Stimulated activated CD4-positive, alpha-beta T cell treated with anti-CD3 and anti-CD28 coated beads, Interleukin-15, amount 100 ng/mL, for 1 hour (primary cell): ENCODE measurements around the gene SMAD5.

Experiments used
- DNase-seq, 2 donors: peaks; one replicate each; pipeline ENCODE4 v3.0.0-alpha.2; 2020; ENCODE audit warnings: low read depth in 1 of 2, low spot score in 1 of 2

The SMAD5 gene

DNA sequence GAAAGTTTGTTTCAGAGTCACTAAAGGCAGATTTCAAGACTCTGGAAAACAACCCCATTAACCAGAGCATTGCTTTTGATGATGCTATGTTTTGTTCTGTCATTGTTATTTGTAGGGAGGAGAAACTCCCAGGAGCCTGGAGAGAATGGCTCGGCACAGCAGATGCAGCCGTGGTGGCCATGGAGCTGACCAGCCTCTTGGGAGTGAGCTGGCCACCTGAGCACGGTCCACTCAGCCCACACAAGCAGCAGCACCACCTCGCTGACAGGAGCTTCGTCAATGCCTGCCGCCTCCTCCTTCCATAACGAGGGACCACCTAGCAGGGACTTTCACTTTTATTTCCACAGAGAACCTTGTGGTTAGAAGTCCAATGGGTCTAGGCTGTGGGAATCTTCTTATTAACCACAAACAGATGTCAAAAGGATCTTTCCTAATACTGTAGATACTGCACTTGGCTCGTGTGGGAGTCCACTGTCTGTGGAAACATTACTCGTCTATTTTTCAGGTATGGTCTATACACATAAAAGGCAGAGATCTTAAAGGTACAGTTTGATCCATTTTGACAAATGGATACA is 81.4 kb downstream of the SMAD5 start:
- no peak for DNase-seq

DNA sequence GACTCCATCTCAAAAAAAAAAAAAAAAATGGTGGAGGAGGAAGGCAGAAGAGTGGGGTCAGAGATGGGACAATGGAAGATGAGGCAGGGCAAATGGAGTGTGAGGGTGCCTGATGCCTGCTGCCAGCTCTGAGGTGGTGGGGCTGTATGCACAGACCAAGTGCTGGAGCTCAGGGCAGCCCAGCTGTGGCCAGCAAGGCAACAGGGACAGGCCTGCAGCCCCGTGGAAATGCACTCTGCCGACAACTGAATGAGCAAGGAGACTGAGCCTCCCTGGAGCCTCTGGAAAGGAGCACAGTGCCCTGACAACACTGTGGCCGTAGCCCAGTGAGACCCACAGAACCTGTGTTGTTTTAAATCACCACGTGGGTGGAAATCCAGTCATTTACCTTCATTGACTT is 83.2 kb downstream of the SMAD5 start:
- no peak for DNase-seq

DNA sequence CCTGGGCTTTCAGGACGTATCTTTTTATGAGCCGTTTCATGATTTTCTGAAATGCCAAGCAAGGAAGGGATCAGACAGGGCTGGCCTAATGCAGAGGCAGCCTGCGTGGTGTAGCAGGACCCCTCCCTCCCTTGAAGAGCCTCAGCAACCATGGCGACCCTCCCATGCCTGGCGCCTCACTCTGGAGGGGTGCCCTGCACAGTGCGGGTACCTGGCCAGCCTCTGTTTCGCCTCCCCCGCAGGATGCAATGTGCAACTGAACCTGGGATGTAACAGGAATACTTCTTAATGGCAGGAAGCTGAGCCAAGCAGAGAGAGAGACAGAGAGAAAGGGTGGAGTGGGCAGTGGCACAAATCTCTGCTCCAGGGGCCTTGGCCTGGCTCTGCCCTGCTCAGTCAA is 83.6 kb downstream of the SMAD5 start:
- no peak for DNase-seq

DNA sequence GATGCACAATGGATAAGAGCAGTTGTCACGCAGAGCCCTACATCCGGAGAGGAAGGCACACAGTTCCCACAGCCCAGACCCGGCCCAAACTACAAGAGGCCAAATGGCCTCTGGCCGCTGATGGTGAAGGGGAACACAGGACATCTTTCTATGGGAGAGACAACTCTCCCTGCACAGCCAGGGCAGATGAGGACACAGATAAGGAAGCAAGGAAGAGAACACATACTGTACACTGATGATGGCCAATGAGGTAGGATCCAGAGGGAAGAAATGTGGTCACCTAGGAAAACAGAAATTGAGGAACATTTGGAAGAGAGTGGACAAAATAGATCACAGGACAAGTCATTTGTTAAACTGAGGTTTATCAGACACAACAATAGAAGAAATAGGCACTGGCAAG is 88.7 kb downstream of the SMAD5 start:
- no peak for DNase-seq

DNA sequence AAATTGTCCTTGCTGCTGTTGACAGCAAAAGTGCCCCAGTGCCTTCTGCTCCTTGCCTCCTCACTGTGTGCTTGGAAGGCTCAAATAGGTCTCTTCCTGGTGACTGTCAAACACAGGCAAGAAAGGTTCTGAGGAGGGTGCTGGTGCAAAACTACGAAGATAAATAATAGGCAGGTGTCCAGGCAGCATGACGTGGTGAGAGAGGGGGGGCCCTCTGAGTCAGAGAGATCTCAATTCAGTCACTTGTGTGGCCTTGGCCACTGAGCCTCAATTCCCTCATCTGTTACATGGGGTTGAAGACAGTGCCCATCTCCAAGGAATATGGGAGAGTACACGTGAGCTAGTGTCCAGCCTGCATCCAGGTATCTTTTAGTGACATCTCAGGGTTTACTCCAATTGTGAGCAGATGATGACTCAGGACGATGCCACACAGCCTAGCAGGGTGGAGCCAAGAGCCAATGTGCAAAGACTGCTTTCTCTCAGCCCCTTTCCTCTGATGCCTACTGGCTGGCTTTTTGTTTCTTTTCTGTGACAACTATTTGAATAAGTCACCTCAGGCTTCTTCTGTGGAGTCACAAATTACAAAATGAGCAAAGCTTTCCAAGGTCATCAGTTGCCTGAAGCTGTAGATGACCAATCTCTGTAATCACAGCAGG is 90.1 kb downstream of the SMAD5 start:
- no peak for DNase-seq

DNA sequence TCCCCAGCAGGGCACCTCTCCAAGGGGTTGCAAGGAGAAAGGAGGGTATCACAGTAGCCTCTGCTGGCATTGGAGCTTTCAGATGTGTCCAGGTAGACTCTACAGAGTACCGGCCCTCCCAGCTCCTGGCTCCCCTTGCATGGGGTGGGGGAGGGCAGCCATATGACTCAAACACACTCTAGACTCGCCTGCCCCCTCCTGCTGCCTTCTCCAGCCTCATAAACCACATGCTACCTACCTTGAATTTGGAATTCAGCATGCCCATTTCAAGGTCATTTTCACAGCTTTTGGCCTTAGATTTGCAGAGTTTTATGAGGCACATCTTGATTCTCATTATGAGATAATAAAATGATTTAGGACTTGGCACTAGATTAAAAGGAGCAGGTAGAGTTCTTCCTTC is 93.2 kb downstream of the SMAD5 start:
- no peak for DNase-seq

DNA sequence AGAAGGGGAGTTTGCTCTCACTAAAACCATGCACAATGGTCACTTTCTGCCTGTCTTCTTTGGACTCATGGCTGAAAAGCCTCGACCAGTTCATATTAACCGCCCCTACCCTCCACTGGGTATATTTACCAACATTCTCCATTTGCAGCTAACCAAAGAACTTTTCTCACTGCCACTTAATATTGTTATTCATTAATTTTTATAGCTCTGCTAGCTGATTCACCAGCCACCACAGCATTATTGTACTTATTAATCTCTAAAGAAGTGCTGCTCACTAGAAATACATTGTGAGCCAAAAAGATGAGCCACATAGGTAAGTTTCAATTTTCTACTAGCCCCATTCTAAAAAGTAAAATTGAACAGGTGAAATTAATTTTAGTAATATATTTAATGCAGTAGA is 93.8 kb downstream of the SMAD5 start:
- DNase-seq: no peak

DNA sequence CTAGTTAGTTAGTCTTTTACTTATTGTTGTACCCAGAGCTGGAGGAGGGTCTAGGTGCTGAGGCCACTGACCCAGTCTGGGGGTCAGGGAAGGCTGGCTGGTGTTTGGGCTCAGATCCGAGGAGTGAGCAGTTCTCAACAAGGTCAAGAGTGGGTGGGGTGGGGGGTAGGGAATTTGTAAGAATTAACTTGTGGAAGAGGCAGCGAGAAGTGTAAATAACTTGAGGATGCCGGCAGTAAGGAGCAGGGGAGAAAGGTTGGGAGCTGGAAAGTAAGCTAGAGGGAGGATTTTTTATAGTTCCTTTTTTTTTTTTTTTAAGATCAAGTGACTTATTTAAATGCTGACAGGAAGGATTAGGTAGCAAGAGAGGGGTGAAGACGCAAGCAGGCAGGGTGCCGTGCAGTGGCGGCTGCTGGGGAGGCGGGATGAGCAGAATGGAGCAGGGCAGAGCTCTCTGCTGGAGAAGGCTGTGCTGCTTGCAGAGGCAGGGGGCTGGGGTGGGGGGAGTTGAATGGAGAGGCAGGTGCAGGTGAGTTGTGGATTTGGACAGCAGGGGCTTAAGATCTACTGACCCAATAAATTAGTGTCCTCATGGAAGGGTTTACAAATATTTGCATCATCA is 95.6 kb downstream of the SMAD5 start:
- DNase-seq: no peak

DNA sequence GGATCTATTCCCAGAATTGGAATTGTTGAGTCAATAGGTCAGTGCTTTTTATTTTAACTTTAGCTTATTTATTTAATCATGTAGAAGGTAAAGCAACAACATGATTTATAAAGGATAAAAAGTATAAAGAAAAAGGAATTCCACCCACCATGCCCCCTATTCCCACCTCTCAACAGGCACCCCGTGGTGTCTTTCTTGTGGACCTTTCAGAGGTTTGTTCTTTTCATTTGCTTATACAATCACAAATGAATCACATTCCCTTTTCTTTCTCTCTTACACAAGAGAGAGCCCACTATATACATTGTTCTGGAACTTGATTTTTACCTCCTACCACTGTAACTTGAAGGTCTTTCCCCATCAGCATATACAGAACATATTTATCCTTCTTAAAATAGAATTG is 97.5 kb downstream of the SMAD5 start:
- DNase-seq: no peak

DNA sequence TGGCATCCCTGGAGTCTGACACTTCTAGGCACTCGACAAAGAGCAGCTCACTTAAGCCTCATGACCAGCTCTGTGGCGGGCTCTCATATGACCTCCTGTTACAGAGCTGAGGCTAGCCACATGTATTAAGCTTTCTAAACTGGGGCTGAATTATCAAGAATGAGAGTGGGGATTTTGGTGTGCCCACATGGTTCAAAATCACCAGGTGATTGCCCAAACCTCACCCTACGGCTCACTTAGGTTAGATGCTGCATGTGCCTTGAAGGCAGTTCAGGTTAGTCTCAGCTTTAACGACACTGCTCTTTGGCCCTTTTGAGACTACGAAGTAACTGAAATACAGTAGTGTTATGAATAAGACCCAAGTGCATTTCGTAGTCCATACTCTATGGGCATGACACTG is 99.7 kb downstream of the SMAD5 start:
- no peak for DNase-seq
